ENCODE results near the gene SKIC3.

Gene SKIC3

DNA sequence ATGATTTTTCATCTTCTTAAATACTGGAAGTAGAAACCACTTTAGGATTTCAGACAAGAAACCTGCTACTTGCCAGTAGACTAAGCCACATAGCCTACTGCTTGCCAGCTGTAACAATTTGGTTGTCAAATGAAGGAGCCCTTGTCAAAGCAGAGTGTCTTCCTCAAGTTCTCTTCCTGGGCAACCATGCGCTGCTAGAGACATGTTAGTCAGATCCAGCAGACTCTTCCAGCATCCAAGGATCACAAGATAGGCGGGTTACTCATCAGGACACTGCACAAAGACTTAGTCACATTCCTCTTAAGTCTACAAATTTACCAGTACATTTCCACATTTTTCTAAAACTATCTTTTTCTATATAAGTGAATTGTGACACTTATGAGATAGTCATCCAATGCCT, 24.4 kb downstream of the SKIC3 start:
- DNase-seq = no peak

- no peak for DNase-seq
These were observed 26.2 kb downstream of the SKIC3 start for GRCh38 chr5:95528565-95528964.

GRCh38 chr5:95526871-95527270, 27.9 kb downstream of the SKIC3 start:
- no peak for DNase-seq

DNA sequence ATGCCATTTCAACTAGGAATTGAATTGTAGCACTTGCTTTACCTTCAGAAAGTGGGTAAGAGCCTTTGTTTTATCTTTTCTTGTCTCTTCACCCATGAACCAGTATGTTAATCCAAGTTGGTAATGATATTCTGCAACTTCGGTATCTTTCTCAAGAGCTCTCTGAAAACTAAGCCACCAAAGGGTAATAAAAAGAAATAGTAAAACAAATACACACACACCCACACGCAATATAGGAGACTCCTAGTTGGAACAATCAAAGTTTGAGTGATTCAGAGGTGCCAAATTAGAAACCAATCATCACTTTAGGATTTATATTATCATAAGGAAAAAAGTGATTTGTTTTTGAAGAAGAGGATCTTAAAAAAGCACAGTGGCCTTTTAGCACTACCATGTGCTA, 30.4 kb downstream of the SKIC3 start:
- no peak for DNase-seq

- no peak for DNase-seq
These were observed 34.6 kb downstream of the SKIC3 start for GRCh38 chr5:95520206-95520605.

DNA sequence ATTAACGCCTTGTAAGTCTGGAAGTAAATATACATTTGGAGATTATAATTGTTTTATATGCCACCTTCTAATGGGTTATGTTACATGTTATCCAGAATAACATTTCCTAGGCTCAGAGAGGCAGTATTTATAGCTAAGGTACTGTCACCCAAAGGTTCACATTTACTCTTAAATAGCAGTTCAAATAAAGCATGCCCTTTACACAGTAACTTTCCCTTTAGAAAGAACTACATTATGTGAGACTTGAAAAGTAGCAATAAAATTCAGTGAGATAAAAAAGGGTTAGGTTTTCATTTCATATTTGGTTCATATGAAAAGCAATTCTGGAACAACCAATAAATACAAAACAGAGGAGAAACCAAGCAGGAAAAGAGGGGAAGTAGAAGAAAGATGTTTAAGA, 35.1 kb downstream of the SKIC3 start:
- no peak for DNase-seq

DNA sequence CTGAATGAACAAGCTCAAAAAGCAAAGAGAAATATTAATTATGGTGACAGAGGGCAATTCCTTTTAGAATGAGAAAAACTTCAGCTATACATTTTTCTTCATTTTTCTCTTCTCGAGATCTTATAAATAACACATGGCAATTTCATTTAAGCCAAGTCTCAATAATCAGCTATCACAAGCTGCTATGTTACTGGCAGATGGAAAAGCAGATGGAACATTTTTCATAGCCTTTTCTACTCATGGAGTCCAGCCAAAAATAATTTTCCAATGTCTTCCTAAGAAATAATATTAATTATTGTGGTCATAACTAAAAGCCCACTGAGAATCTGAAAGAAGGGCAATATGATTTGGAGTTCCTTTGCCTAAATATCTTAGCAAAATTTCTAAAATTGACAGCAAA, 35.6 kb downstream of the SKIC3 start:
- DNase-seq = no peak

GRCh38 chr5:95518417-95518816, 36.4 kb downstream of the SKIC3 start:
- no peak for DNase-seq

DNA sequence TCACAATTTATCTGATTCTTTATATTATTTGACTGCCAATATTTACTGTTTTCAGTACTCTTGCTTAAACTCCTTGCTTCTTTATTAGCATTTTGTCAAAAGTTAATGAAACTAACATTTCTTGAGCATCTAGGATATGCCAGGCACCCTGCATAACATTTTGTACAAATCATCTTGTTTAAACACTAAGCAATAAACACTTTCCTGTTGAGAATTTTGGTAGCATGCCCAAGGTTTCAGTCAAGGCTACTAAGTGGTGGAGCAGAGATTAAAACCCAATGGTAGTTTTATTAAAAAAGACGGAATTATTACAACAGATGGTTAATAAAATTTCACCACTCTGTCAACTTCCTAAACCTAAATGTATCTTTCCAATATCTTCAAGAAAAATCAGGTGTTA, 43.2 kb downstream of the SKIC3 start:
- no peak for DNase-seq

- no peak for DNase-seq
These were observed 46.2 kb downstream of the SKIC3 start for GRCh38 chr5:95508550-95508949.
